Astrocyte (in vitro differentiated cells and primary cell): ENCODE results near the gene FMNL1. TPM values are rescaled to one million over a fixed set of nuclear protein-coding genes. Genes with fewer than 3 reads are reported as not detected.
A peak's percentile ranks its signal among the peaks of the same experiment; 100 is the strongest.
"Not testable (repeated sequence)": the region's sequence is repeated elsewhere in the genome, so short reads cannot be mapped to it uniquely, and the experiment has no call there.

Experiments
- DNase-seq: peaks from one replicate; pipeline ENCODE4 v3.0.0-alpha.2; 2010; ENCODE audit warnings: low read depth
- FAIRE-seq: peaks from 2 replicates; lab custom pipeline; 2011; peaks lifted over from hg19 to GRCh38; lab: Jason Lieb, UNC
- H2AFZ ChIP-seq: 2 replicates; pipeline ENCODE4 v1.6.0; 2012; ENCODE audit warnings: low read depth, low read length, inconsistent platforms
- H3K27ac ChIP-seq: 2 replicates; pipeline ENCODE4 v1.5.1; 2011; ENCODE audit warnings: low read depth, low read length, inconsistent platforms
- H3K27me3 ChIP-seq: 2 replicates; pipeline ENCODE4 v1.6.0; 2011; ENCODE audit warnings: low read length, inconsistent platforms; ENCODE audit not compliant: insufficient read depth
- H3K36me3 ChIP-seq: 2 replicates; pipeline ENCODE4 v1.5.1; 2011; ENCODE audit warnings: low read length, inconsistent platforms; ENCODE audit not compliant: insufficient read depth
- H3K4me1 ChIP-seq: 2 replicates; pipeline ENCODE4 v1.5.1; 2011; ENCODE audit warnings: low read length, inconsistent platforms; ENCODE audit not compliant: insufficient read depth
- H3K4me2 ChIP-seq: 2 replicates; pipeline ENCODE4 v1.6.0; 2012; ENCODE audit warnings: low read length, inconsistent platforms
- H3K4me3 ChIP-seq: 2 replicates; pipeline ENCODE4 v1.5.1; 2011; ENCODE audit warnings: low read depth, mild to moderate bottlenecking, low read length, inconsistent platforms; ENCODE audit not compliant: insufficient read depth
- H3K79me2 ChIP-seq: 2 replicates; pipeline ENCODE4 v1.6.0; 2012; ENCODE audit warnings: mild to moderate bottlenecking, low read length, inconsistent platforms; ENCODE audit not compliant: insufficient read depth
- H3K9ac ChIP-seq: 2 replicates; pipeline ENCODE4 v1.6.0; 2012; ENCODE audit warnings: mild to moderate bottlenecking, low read length, inconsistent platforms
- H3K9me3 ChIP-seq: 2 replicates; pipeline ENCODE4 v1.5.1; 2012; ENCODE audit warnings: low read depth, mild to moderate bottlenecking, low read length, inconsistent platforms; ENCODE audit not compliant: insufficient read depth
- H4K20me1 ChIP-seq: 2 replicates; pipeline ENCODE4 v1.6.0; 2012; ENCODE audit warnings: low read length, inconsistent platforms; ENCODE audit not compliant: insufficient read depth
- H3K27ac Mint-ChIP-seq: one replicate; pipeline ENCODE4 v1.8.0; 2021; ENCODE audit warnings: mild to moderate bottlenecking, mixed read lengths; ENCODE audit not compliant: unreplicated experiment
- H3K27me3 Mint-ChIP-seq: one replicate; pipeline ENCODE4 v1.8.0; 2021; ENCODE audit warnings: low read depth, mixed read lengths; ENCODE audit not compliant: unreplicated experiment
- H3K36me3 Mint-ChIP-seq: one replicate; pipeline ENCODE4 v1.8.0; 2021; ENCODE audit warnings: low read depth, mixed read lengths; ENCODE audit not compliant: unreplicated experiment
- H3K4me1 Mint-ChIP-seq: one replicate; pipeline ENCODE4 v1.8.0; 2021; ENCODE audit warnings: low read depth, mixed read lengths; ENCODE audit not compliant: unreplicated experiment
- H3K4me3 Mint-ChIP-seq: one replicate; pipeline ENCODE4 v1.8.0; 2021; ENCODE audit warnings: mild to moderate bottlenecking, moderate library complexity, mixed read lengths; ENCODE audit not compliant: unreplicated experiment
- H3K9me3 Mint-ChIP-seq: one replicate; pipeline ENCODE4 v1.8.0; 2021; ENCODE audit warnings: mild to moderate bottlenecking, mixed read lengths; ENCODE audit not compliant: unreplicated experiment
- EZH2 ChIP-seq: IDR thresholded peaks from 2 replicates; pipeline ENCODE4 v1.6.1; 2012; ENCODE audit warnings: mild to moderate bottlenecking, low read length, inconsistent platforms; ENCODE audit not compliant: insufficient read depth
- total RNA-seq: library from RNA; stranded (reverse); gene quantifications from 2 replicates; pipeline ENCODE4 v1.2.1, GENCODE V29; 2021
- TF ChIP-seq, protein P1 (sequence below): IDR thresholded peaks from 2 replicates; pipeline ENCODE4 v1.5.1; 2011; ENCODE audit warnings: low read depth, mild to moderate bottlenecking, inconsistent platforms, low read length, moderate library complexity; ENCODE audit not compliant: insufficient read depth

FMNL1 gene
- total RNA-seq, 1 donor from 2014 or later: 4.0 TPM

DNA sequence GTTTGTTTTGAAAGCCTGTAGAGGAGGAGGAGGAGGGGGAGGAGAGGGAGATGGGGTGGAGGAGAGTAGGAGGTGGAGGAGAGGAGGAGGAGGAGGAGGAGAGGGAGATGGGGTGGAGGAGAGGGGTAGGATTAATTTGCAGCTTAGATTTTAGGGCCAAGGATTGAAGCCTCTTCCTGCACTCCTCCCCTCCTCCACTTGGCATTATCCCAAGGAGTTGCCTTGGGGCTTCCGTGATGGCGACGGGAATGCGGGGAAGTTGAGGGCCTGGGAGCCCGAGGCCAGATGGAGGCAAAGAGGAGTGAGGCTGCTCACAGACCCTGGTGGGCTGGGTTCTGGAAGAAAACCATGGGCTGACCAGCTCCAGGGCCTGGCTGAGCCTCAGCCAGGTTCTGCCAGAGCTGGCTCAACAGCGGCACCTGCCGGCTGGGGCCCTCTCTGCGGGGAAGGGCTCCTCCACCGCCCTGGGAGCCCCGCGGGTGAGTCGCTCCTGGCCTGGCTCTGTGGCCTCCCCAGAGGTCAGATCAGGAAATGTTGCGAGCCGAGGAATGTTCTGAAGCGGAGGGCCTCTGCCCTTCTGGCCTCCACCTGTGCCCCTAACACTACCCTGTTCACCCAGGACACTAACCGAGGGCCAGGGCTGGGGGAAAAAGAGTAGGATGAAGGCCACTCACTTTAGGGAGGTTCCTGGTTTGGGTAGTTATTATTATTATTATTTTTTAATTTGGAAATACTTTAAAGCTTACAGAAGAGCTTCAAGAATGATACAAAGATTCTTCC, 23.9 kb upstream of the FMNL1 start:
- Histone ChIP-seq H3K4me1 (peaks cover 6% of the 10 kb centered on the region), H3K27ac (no peak overlapping the region), H2AFZ (peak overlapping the region; percentile 90), H3K4me3 (no peak overlapping the region), H4K20me1 (no peaks in the 10 kb centered on the region), H3K9ac (peak overlapping the region; percentile 52), H3K9me3 (no peaks in the 10 kb centered on the region), H3K79me2 (no peaks in the 10 kb centered on the region), H3K36me3 (no peaks in the 10 kb centered on the region), H3K4me2 (peak overlapping the region; percentile 71), H3K27me3 (no peaks in the 10 kb centered on the region)
- FAIRE-seq: no peak
- no peaks in the 10 kb centered on the region for H3K9me3 Mint-ChIP-seq
- H3K4me1 Mint-ChIP-seq: peaks cover 9% of the 10 kb centered on the region
- no peak overlapping the region for H3K4me3 Mint-ChIP-seq
- TF ChIP-seq, protein P1, sequence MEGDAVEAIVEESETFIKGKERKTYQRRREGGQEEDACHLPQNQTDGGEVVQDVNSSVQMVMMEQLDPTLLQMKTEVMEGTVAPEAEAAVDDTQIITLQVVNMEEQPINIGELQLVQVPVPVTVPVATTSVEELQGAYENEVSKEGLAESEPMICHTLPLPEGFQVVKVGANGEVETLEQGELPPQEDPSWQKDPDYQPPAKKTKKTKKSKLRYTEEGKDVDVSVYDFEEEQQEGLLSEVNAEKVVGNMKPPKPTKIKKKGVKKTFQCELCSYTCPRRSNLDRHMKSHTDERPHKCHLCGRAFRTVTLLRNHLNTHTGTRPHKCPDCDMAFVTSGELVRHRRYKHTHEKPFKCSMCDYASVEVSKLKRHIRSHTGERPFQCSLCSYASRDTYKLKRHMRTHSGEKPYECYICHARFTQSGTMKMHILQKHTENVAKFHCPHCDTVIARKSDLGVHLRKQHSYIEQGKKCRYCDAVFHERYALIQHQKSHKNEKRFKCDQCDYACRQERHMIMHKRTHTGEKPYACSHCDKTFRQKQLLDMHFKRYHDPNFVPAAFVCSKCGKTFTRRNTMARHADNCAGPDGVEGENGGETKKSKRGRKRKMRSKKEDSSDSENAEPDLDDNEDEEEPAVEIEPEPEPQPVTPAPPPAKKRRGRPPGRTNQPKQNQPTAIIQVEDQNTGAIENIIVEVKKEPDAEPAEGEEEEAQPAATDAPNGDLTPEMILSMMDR: peak; percentile 93
- TF ChIP-seq EZH2: no peak
- no peaks in the 10 kb centered on the region for H3K27me3 Mint-ChIP-seq
- peak overlapping the region; percentile 53 for H3K27ac Mint-ChIP-seq
- H3K36me3 Mint-ChIP-seq: no peaks in the 10 kb centered on the region
- DNase-seq: peak; percentile 47

DNA sequence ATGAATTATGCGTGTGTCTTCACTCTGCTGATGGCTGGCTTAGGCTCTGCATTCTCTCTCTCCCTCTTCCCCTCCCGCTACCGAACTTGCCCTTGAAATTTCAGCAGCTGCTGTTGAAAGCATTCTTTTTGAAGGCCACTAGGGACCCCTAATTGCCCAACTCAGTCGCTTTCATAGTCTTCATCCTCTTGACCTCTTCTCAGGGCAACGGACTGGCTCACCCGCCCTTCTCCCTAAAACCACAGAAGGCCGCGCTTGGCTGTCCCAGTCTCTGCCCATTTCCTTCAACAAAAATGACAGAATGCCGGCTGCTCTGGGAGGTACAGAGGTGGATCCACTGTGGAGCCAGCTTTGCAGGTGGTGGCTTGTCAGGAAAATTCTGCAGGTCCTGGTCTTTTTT, 21.0 kb upstream of the FMNL1 start:
- DNase-seq (no peak), FAIRE-seq (no peak)
- Histone ChIP-seq H3K27ac (no peak overlapping the region), H2AFZ (no peak overlapping the region), H4K20me1 (no peaks in the 10 kb centered on the region), H3K9me3 (no peaks in the 10 kb centered on the region), H3K36me3 (no peaks in the 10 kb centered on the region), H3K9ac (no peak overlapping the region), H3K4me2 (no peak overlapping the region), H3K79me2 (no peaks in the 10 kb centered on the region), H3K4me1 (peaks cover 6% of the 10 kb centered on the region), H3K27me3 (no peaks in the 10 kb centered on the region), H3K4me3 (no peak overlapping the region)
- no peaks in the 10 kb centered on the region for H3K9me3 Mint-ChIP-seq
- peaks cover 9% of the 10 kb centered on the region for H3K4me1 Mint-ChIP-seq
- TF ChIP-seq EZH2: no peak
- TF ChIP-seq, protein P1: no peak
- no peak overlapping the region for H3K27ac Mint-ChIP-seq
- no peaks in the 10 kb centered on the region for H3K36me3 Mint-ChIP-seq
- H3K4me3 Mint-ChIP-seq: no peak overlapping the region
- no peaks in the 10 kb centered on the region for H3K27me3 Mint-ChIP-seq

DNA sequence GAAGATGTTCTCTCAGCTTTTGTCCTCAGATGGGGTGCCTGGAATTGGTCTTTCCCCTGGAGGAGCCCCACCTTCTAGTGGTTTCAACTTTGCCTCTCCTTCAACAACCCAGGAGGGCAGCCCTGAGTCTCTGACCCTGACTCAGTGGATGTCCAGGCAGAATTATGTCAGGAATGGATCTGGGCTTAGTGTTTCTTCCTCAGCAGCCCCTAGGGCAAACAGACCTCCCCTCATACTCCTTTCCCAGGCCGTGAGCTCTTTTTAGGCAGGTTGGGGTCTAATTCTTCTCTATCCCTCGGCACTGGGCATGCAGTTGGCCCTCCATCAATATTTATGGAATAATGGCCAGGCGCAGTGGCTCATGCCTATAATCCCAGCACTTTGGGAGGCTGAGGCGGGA, 20.2 kb upstream of the FMNL1 start:
- no peak overlapping the region for H2AFZ ChIP-seq
- no peaks in the 10 kb centered on the region for H3K9me3 ChIP-seq
- H3K4me3 ChIP-seq: no peak overlapping the region
- H3K4me2 ChIP-seq: no peak overlapping the region
- Mint-ChIP-seq H3K27me3 (peaks cover 3% of the 10 kb centered on the region), H3K27ac (peak overlapping the region; percentile 18), H3K9me3 (no peaks in the 10 kb centered on the region), H3K36me3 (no peaks in the 10 kb centered on the region), H3K4me3 (no peak overlapping the region), H3K4me1 (peaks cover 9% of the 10 kb centered on the region)
- FAIRE-seq (no peak), DNase-seq (no peak)
- H3K9ac ChIP-seq: no peak overlapping the region
- no peaks in the 10 kb centered on the region for H3K79me2 ChIP-seq
- TF ChIP-seq, protein P1: no peak
- TF ChIP-seq EZH2: no peak
- H3K4me1 ChIP-seq: peaks cover 6% of the 10 kb centered on the region
- H3K27me3 ChIP-seq: no peaks in the 10 kb centered on the region
- no peaks in the 10 kb centered on the region for H4K20me1 ChIP-seq
- H3K36me3 ChIP-seq: no peaks in the 10 kb centered on the region
- H3K27ac ChIP-seq: no peak overlapping the region

DNA sequence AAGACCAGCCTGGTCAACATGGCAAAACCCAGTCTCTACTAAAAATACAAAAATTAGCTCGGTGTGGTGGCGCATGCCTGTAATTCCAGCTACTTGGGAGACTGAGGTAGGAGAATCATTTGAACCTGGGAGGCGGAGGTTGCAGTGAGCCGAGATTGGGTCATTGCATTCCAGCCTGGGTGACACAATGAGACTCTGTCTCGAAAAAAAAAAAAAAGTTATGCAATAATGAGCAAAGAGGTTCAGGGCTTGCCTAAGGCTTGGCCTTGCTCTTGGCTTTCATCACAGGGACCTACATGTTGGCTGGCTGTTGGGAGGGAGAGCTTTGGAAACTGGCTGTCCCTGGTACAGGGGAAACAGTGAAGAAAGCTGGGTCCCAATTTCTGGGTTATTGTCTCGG, 19.8 kb upstream of the FMNL1 start:
- H4K20me1 ChIP-seq, H3K36me3 Mint-ChIP-seq, H3K27me3 ChIP-seq, H3K27ac Mint-ChIP-seq, H3K9ac ChIP-seq, H3K9me3 Mint-ChIP-seq, H3K27me3 Mint-ChIP-seq, H3K4me1 ChIP-seq, H2AFZ ChIP-seq, H3K36me3 ChIP-seq, H3K27ac ChIP-seq, H3K4me1 Mint-ChIP-seq, DNase-seq, H3K9me3 ChIP-seq, FAIRE-seq, H3K4me2 ChIP-seq, H3K4me3 Mint-ChIP-seq, H3K4me3 ChIP-seq, H3K79me2 ChIP-seq: not testable (repeated sequence)
